Mesenchymal stem cell (in vitro differentiated cells and primary cell): ENCODE results near the gene YIPF7.

Experiments used
- DNase-seq: peaks from one replicate; pipeline ENCODE4 v3.0.0-alpha.2; 2013
- H2AFZ ChIP-seq: one replicate; pipeline ENCODE4 v1.6.1; 2013; ENCODE audit warnings: low read depth, mild to moderate bottlenecking, control low read depth, inconsistent platforms, low read length, moderate library complexity
- H2AK5ac ChIP-seq: 2 replicates; pipeline ENCODE4 v1.6.1; 2013; ENCODE audit warnings: low read length, moderate library complexity, mild to moderate bottlenecking, inconsistent platforms; ENCODE audit not compliant: severe bottlenecking
- H2BK120ac ChIP-seq: one replicate; pipeline ENCODE4 v1.6.1; 2013; ENCODE audit warnings: low read depth, mild to moderate bottlenecking, inconsistent platforms, low read length, moderate library complexity
- H2BK12ac ChIP-seq, 2 experiments: one replicate each; pipeline ENCODE4 v1.6.1; 2013; ENCODE audit warnings: inconsistent platforms in 2 of 2, low read length in 2 of 2, mild to moderate bottlenecking in 2 of 2, moderate library complexity in 2 of 2, control low read depth in 1 of 2
- H2BK15ac ChIP-seq: one replicate; pipeline ENCODE4 v1.6.1; 2013; ENCODE audit warnings: mild to moderate bottlenecking, low read depth, inconsistent platforms; ENCODE audit not compliant: poor library complexity, severe bottlenecking
- H2BK5ac ChIP-seq: 2 replicates; pipeline ENCODE4 v1.6.1; 2013; ENCODE audit warnings: low read depth, mild to moderate bottlenecking, low read length, control low read depth, inconsistent platforms; ENCODE audit not compliant: poor library complexity, severe bottlenecking
- H3K14ac ChIP-seq, 2 experiments: one replicate each; pipeline ENCODE4 v1.6.1; 2013; ENCODE audit warnings: inconsistent platforms in 2 of 2, low read length in 2 of 2, control low read depth in 1 of 2, mild to moderate bottlenecking in 1 of 2, moderate library complexity in 1 of 2
- H3K18ac ChIP-seq, 2 experiments: one replicate each; pipeline ENCODE4 v1.6.1; 2013; ENCODE audit warnings: inconsistent platforms in 2 of 2, low read length in 2 of 2, control low read depth in 1 of 2, low read depth in 1 of 2, mild to moderate bottlenecking in 1 of 2
- H3K23ac ChIP-seq, 2 experiments: one replicate each; pipeline ENCODE4 v1.6.1; 2013; ENCODE audit warnings: inconsistent platforms in 2 of 2, low read length in 2 of 2, mild to moderate bottlenecking in 2 of 2, moderate library complexity in 2 of 2, control low read depth in 1 of 2
- H3K27ac ChIP-seq: 2 replicates; pipeline ENCODE4 v1.5.1; 2013; ENCODE audit warnings: mild to moderate bottlenecking, moderate library complexity, low read length, control low read depth, inconsistent platforms; ENCODE audit not compliant: poor library complexity, severe bottlenecking
- H3K27me3 ChIP-seq, 2 experiments: 2 replicates each; pipeline versions ENCODE4 v1.6.1 to v1.7.0; 2013; ENCODE audit warnings: low read length in 2 of 2, mild to moderate bottlenecking in 2 of 2, moderate library complexity in 2 of 2, control low read depth in 1 of 2, inconsistent platforms in 1 of 2; ENCODE audit not compliant: control insufficient read depth in 1 of 2, insufficient read depth in 1 of 2
- H3K36me3 ChIP-seq, 2 experiments: 2 replicates each; pipeline versions ENCODE4 v1.6.1 to v1.7.0; 2013; ENCODE audit warnings: low read length in 2 of 2, control low read depth in 1 of 2, inconsistent platforms in 1 of 2, low read depth in 1 of 2, mild to moderate bottlenecking in 1 of 2; ENCODE audit not compliant: insufficient read depth in 2 of 2, control insufficient read depth in 1 of 2
- H3K4ac ChIP-seq, 2 experiments: one replicate each; pipeline ENCODE4 v1.6.1; 2013; ENCODE audit warnings: inconsistent platforms in 2 of 2, low read length in 2 of 2, mild to moderate bottlenecking in 2 of 2, moderate library complexity in 2 of 2, control low read depth in 1 of 2, low read depth in 1 of 2
- H3K4me1 ChIP-seq: 2 replicates; pipeline ENCODE4 v1.6.1; 2013; ENCODE audit warnings: low read depth, low read length, control low read depth; ENCODE audit not compliant: control insufficient read depth, insufficient read depth
- H3K4me2 ChIP-seq: 2 replicates; pipeline ENCODE4 v1.6.1; 2013; ENCODE audit warnings: low read length, mild to moderate bottlenecking, inconsistent platforms; ENCODE audit not compliant: poor library complexity, severe bottlenecking
- H3K4me3 ChIP-seq, 2 experiments: 2 replicates each; pipeline versions ENCODE4 v1.5.1 to v1.7.0; 2013; ENCODE audit warnings: low read length in 2 of 2, mild to moderate bottlenecking in 2 of 2, control low read depth in 1 of 2, low read depth in 1 of 2; ENCODE audit not compliant: insufficient read depth in 1 of 2
- H3K79me1 ChIP-seq: replicated peaks from 2 replicates; pipeline ENCODE4 v1.6.1; 2013; ENCODE audit warnings: mild to moderate bottlenecking, control low read depth, low read length, inconsistent platforms; ENCODE audit not compliant: poor library complexity, severe bottlenecking
- H3K9ac ChIP-seq: 2 replicates; pipeline ENCODE4 v1.7.0; 2013; ENCODE audit warnings: mild to moderate bottlenecking, low read length, moderate library complexity
- H3K9me3 ChIP-seq: 2 replicates; pipeline ENCODE4 v1.7.0; 2013; ENCODE audit warnings: mild to moderate bottlenecking, low read length; ENCODE audit not compliant: control insufficient read depth
- H4K8ac ChIP-seq: one replicate; pipeline ENCODE4 v1.6.1; 2013; ENCODE audit warnings: inconsistent platforms, mild to moderate bottlenecking, low read length, moderate library complexity
- H4K91ac ChIP-seq: one replicate; pipeline ENCODE4 v1.6.1; 2013; ENCODE audit warnings: mild to moderate bottlenecking, low read length, inconsistent platforms
- WGBS: methylation state at CpG from one replicate; pipeline ENCODE4 v1.1.7; 2013; ENCODE audit warnings: mixed read lengths; 5-methylcytosine and 5-hydroxymethylcytosine counted together

YIPF7 gene

GRCh38 chr4:44679060-44679459 lies 27.6 kb upstream of the YIPF7 start:
- no peak for DNase-seq
- Histone ChIP-seq H3K4ac (no peak overlapping the region), H3K9me3 (no peaks in the 10 kb centered on the region), H3K27me3 (no peaks in the 10 kb centered on the region), H2AK5ac (no peak overlapping the region), H2BK15ac (no peak overlapping the region), H3K36me3 (peaks cover 0 to 31% of the 10 kb centered on the region in 2 experiments), H3K14ac (no peak overlapping the region), H3K79me1 (peaks cover 2% of the 10 kb centered on the region), H4K8ac (no peak overlapping the region), H3K4me1 (no peaks in the 10 kb centered on the region), H2BK12ac (no peak overlapping the region), H3K23ac (no peak overlapping the region), H3K4me2 (peak overlapping the region; percentile 36), H2AFZ (no peak overlapping the region), H3K4me3 (peak overlapping the region in 1 of 2 experiments; percentile 93), H3K27ac (no peak overlapping the region), H2BK120ac (no peak overlapping the region), H3K9ac (peak overlapping the region; percentile 96), H4K91ac (no peak overlapping the region), H2BK5ac (no peak overlapping the region), H3K18ac (no peak overlapping the region)
- 19% methylated on average over 2 of the region's 3 CpGs for WGBS

GRCh38 chr4:44678094-44679041 lies 26.9 kb upstream of the YIPF7 start, which contains the start of gene GUF1:
TSS of gene GUF1 (plus strand) at chr4:44678420. CDS start at chr4:44678623, 203 bp downstream.
- peak within 1 kb of the TSS; percentile 81 for H4K91ac ChIP-seq
- under 1% methylated on average over 55 of the region's 57 CpGs for WGBS
- no peaks in the 10 kb centered on the region for H3K27me3 ChIP-seq
- peak within 1 kb of the TSS; percentile 94 for H4K8ac ChIP-seq
- no peak within 1 kb of the TSS for H2BK12ac ChIP-seq
- H3K4me1 ChIP-seq: no peaks in the 10 kb centered on the region
- peak within 1 kb of the TSS; percentile 46 for H3K4me2 ChIP-seq
- H2AFZ ChIP-seq: peak within 1 kb of the TSS; percentile 74
- peak; percentile 92 for DNase-seq
- no peak within 1 kb of the TSS for H2AK5ac ChIP-seq
- H3K23ac ChIP-seq: peak within 1 kb of the TSS in 1 of 2 experiments; percentile 57
- H3K36me3 ChIP-seq: peaks cover 0 to 24% of the 10 kb centered on the region in 2 experiments
- H3K18ac ChIP-seq: peak within 1 kb of the TSS; percentile 96 to 97
- no peak within 1 kb of the TSS for H2BK15ac ChIP-seq
- no peak within 1 kb of the TSS for H3K14ac ChIP-seq
- peak within 1 kb of the TSS; percentile 83 to 86 for H3K4ac ChIP-seq
- no peaks in the 10 kb centered on the region for H3K9me3 ChIP-seq
- peak within 1 kb of the TSS; percentile 29 for H2BK120ac ChIP-seq
- H3K4me3 ChIP-seq: peak within 1 kb of the TSS; percentile 69 to 93
- H3K79me1 ChIP-seq: peaks cover 2% of the 10 kb centered on the region
- H2BK5ac ChIP-seq: peak within 1 kb of the TSS; percentile 21
- peak within 1 kb of the TSS; percentile 76 for H3K27ac ChIP-seq
- H3K9ac ChIP-seq: peak within 1 kb of the TSS; percentile 96

GRCh38 chr4:44675366-44675765 lies 23.9 kb upstream of the YIPF7 start:
- DNase-seq: no peak
- Histone ChIP-seq H3K14ac (no peak overlapping the region), H2AFZ (no peak overlapping the region), H3K4ac (no peak overlapping the region), H2BK12ac (no peak overlapping the region), H3K9me3 (no peaks in the 10 kb centered on the region), H4K91ac (no peak overlapping the region), H2BK120ac (no peak overlapping the region), H2AK5ac (no peak overlapping the region), H3K36me3 (no peaks in the 10 kb centered on the region), H3K4me2 (no peak overlapping the region), H3K4me3 (no peak overlapping the region), H3K27ac (no peak overlapping the region), H3K27me3 (no peaks in the 10 kb centered on the region), H2BK5ac (no peak overlapping the region), H3K4me1 (no peaks in the 10 kb centered on the region), H4K8ac (no peak overlapping the region), H2BK15ac (no peak overlapping the region), H3K18ac (no peak overlapping the region), H3K23ac (no peak overlapping the region), H3K79me1 (no peaks in the 10 kb centered on the region), H3K9ac (no peak overlapping the region)
- 82% methylated on average over 5 of the region's 5 CpGs for WGBS

GRCh38 chr4:44674471-44674870 lies 23.0 kb upstream of the YIPF7 start:
- no peak overlapping the region for H3K4me3 ChIP-seq
- H3K18ac ChIP-seq: no peak overlapping the region
- H3K4ac ChIP-seq: no peak overlapping the region
- H2BK12ac ChIP-seq: no peak overlapping the region
- no peaks in the 10 kb centered on the region for H3K79me1 ChIP-seq
- H4K8ac ChIP-seq: no peak overlapping the region
- no peak for DNase-seq
- no peak overlapping the region for H2AK5ac ChIP-seq
- no peak overlapping the region for H3K27ac ChIP-seq
- H3K9me3 ChIP-seq: no peaks in the 10 kb centered on the region
- H4K91ac ChIP-seq: no peak overlapping the region
- H2BK15ac ChIP-seq: no peak overlapping the region
- H2AFZ ChIP-seq: no peak overlapping the region
- H3K27me3 ChIP-seq: no peaks in the 10 kb centered on the region
- no peak overlapping the region for H3K4me2 ChIP-seq
- H2BK120ac ChIP-seq: no peak overlapping the region
- no peak overlapping the region for H3K14ac ChIP-seq
- H3K9ac ChIP-seq: no peak overlapping the region
- no peak overlapping the region for H3K23ac ChIP-seq
- H3K36me3 ChIP-seq: no peaks in the 10 kb centered on the region
- no peak overlapping the region for H2BK5ac ChIP-seq
- WGBS: no CpG with 5 or more reads among the region's 1 CpG
- no peaks in the 10 kb centered on the region for H3K4me1 ChIP-seq
